Measurements from ENCODE around the gene ZCCHC24. TPM values are rescaled to one million over a fixed set of nuclear protein-coding genes. Genes with fewer than 3 reads are reported as not detected.

Gene ZCCHC24
- total RNA-seq, 1 donor from 2014 or later, result 1.3 TPM

DNA sequence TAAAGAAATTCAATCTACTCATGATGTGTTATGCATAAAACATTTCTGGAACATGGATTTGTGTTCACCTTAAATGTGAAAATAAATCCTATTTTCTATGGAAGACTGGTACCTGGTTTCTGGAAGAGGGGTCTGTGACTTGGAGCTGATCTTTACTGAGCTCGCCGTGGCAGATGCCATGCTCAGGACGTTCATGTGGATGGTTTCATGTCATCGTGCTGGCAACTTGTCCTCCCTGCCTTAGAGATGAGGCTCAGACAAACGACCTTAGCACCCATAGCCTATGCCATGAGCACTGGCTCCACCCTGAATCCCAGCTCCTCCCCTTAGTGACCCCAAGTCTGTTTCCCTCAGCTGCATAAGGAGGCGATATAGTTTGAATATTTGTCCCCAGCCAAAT, 90.8 kb downstream of the ZCCHC24 start:
- intact Hi-C loops (cut with micrococcal nuclease), result no loop called here
- H3K27ac Mint-ChIP-seq, result peak overlapping the region; percentile 41
- no peak overlapping the region for H3K4me3 Mint-ChIP-seq
- ChIA-PET CTCF (interaction anchor here (1.1 kb wide), 1 partner anchor 20 kb away, joined by 4 read pairs; no protein-coding TSS in a partner anchor), POLR2A (interaction anchor here (0.7 kb wide), 1 partner anchor 173 kb away, joined by 3 read pairs; no protein-coding TSS in a partner anchor)
- no peak for ATAC-seq (ENCODE audit: low read depth)
- no peaks in the 10 kb centered on the region for H3K9me3 Mint-ChIP-seq
- DNase-seq, result no peak
- TF ChIP-seq, protein P1, sequence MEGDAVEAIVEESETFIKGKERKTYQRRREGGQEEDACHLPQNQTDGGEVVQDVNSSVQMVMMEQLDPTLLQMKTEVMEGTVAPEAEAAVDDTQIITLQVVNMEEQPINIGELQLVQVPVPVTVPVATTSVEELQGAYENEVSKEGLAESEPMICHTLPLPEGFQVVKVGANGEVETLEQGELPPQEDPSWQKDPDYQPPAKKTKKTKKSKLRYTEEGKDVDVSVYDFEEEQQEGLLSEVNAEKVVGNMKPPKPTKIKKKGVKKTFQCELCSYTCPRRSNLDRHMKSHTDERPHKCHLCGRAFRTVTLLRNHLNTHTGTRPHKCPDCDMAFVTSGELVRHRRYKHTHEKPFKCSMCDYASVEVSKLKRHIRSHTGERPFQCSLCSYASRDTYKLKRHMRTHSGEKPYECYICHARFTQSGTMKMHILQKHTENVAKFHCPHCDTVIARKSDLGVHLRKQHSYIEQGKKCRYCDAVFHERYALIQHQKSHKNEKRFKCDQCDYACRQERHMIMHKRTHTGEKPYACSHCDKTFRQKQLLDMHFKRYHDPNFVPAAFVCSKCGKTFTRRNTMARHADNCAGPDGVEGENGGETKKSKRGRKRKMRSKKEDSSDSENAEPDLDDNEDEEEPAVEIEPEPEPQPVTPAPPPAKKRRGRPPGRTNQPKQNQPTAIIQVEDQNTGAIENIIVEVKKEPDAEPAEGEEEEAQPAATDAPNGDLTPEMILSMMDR (IDR thresholded peaks at IDR 0.05), result no peak
- H3K4me1 Mint-ChIP-seq, result peaks cover 52% of the 10 kb centered on the region
- H3K36me3 Mint-ChIP-seq (ENCODE audit: low read depth), result peaks cover 75% of the 10 kb centered on the region
- H3K27me3 Mint-ChIP-seq, result no peaks in the 10 kb centered on the region

DNA sequence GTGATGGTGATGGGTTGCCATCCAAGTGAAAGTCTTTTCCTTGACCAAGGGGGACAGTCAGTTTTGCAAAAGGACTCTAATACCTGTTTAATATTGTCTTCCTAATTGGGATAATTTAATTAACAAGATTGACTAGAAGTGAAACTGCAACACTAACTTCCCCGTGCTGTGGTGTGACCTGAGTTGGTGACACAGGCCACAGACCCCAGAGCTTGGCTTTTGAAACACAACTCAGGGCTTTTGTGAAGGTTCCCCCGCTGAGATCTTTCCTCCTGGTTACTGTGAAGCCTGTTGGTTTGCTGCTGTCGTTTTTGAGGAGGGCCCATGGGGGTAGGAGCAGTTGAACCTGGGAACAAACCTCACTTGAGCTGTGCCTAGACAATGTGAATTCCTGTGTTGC, 91.3 kb downstream of the ZCCHC24 start:
- DNase-seq, result no peak
- peaks cover 80% of the 10 kb centered on the region for H3K36me3 Mint-ChIP-seq (ENCODE audit: low read depth)
- POLR2A ChIA-PET, result interaction anchor here (0.7 kb wide), 1 partner anchor 173 kb away, joined by 3 read pairs; no protein-coding TSS in a partner anchor
- peaks cover 53% of the 10 kb centered on the region for H3K4me1 Mint-ChIP-seq
- peak overlapping the region; percentile 15 for H3K4me3 Mint-ChIP-seq
- CTCF ChIA-PET, result interaction anchor here (1.1 kb wide), 1 partner anchor 20 kb away, joined by 4 read pairs; no protein-coding TSS in a partner anchor
- intact Hi-C loops (cut with micrococcal nuclease), result no loop called here
- TF ChIP-seq, protein P1 (IDR thresholded peaks at IDR 0.05), result no peak
- peak overlapping the region; percentile 41 for H3K27ac Mint-ChIP-seq
- H3K27me3 Mint-ChIP-seq, result no peaks in the 10 kb centered on the region
- H3K9me3 Mint-ChIP-seq, result no peaks in the 10 kb centered on the region
- peak; percentile 60 for ATAC-seq (ENCODE audit: low read depth)

DNA sequence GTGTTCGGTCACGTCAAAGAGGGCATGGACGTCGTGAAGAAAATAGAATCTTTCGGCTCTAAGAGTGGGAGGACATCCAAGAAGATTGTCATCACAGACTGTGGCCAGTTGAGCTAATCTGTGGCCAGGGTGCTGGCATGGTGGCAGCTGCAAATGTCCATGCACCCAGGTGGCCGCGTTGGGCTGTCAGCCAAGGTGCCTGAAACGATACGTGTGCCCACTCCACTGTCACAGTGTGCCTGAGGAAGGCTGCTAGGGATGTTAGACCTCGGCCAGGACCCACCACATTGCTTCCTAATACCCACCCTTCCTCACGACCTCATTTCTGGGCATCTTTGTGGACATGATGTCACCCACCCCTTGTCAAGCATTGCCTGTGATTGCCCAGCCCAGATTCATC, 91.7 kb downstream of the ZCCHC24 start:
- CTCF ChIA-PET, result no interaction called here
- intact Hi-C loops (cut with micrococcal nuclease), result no loop called here
- Mint-ChIP-seq H3K4me1 (peaks cover 53% of the 10 kb centered on the region), H3K9me3 (no peaks in the 10 kb centered on the region), H3K27ac (peak overlapping the region; percentile 41), H3K36me3 (ENCODE audit: low read depth) (peaks cover 84% of the 10 kb centered on the region), H3K4me3 (peak overlapping the region; percentile 15), H3K27me3 (no peaks in the 10 kb centered on the region)
- POLR2A ChIA-PET, result no interaction called here
- DNase-seq, result no peak
- TF ChIP-seq, protein P1 (IDR thresholded peaks at IDR 0.05), result no peak
- ATAC-seq (ENCODE audit: low read depth), result no peak

DNA sequence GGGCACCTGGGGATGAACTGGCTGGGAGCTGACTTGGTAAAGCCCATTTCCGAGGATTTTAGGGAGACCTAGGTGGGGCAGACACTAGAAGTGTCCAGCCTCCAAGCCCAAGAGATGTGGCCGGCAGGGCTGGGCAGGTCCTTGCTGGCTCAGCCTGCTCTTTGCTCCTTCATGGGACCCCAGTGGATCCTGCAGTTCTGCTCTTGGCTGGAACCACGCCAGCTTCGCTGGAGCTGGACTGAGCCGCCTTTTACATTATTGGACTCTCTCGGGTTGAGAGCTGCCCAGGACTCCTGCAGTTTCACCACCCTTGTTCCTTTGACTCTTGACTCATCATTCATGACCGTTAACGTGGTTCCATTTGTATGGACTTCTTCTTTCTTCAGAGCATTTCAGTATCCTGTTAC, 92.4 kb downstream of the ZCCHC24 start:
- peaks cover 54% of the 10 kb centered on the region for H3K4me1 Mint-ChIP-seq
- no peaks in the 10 kb centered on the region for H3K9me3 Mint-ChIP-seq
- intact Hi-C loops (cut with micrococcal nuclease), result no loop called here
- ATAC-seq (ENCODE audit: low read depth) (no peak), DNase-seq (no peak)
- no peaks in the 10 kb centered on the region for H3K27me3 Mint-ChIP-seq
- TF ChIP-seq, protein P1 (IDR thresholded peaks at IDR 0.05), result no peak
- ChIA-PET POLR2A (interaction anchor here (0.6 kb wide), 1 partner anchor 151 kb away, joined by 6 read pairs; no protein-coding TSS in a partner anchor), CTCF (no interaction called here)
- no peak overlapping the region for H3K27ac Mint-ChIP-seq
- H3K4me3 Mint-ChIP-seq, result no peak overlapping the region
- peaks cover 86% of the 10 kb centered on the region for H3K36me3 Mint-ChIP-seq (ENCODE audit: low read depth)

DNA sequence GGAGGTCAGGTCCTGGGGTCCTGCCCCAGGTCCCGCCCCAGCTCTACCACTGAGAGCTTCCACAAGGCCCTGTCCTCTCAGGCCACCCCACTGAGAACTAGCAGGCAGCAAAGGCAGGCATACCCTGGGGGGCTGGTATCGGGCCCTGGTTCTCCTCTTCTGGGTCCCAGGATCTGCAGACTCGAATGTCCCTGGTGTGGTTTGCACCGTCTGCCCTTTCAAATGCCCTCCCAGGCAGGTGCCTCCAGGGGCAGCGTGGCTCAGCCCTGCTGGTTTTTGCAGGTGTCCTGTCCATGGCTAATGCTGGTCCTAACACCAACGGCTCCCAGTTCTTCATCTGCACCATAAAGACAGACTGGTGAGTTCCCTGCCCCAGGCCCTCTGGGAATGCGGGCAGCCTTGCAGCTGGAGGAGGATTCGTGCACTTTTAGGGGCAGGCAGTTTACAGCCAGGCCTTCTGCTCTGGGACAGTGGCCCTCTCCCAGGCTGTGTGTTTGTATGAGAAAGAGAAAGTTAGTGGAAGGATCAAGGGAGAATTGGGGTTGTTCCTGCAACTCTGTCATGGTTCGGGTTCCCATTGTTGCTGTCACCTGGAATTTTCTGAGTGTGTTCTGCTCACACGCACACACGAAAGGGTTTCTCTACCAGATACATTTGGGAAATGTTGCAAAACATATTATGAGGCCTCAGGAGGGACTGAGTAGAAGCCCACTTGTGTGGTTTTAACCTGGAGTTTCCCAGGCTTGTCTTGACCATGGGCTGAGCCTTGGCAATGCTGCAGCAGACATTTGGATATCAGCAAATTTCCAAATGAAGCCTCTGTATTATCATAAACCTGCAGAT, 93.2 kb downstream of the ZCCHC24 start:
- ATAC-seq (ENCODE audit: low read depth) (no peak), DNase-seq (no peak)
- Mint-ChIP-seq H3K9me3 (no peaks in the 10 kb centered on the region), H3K4me1 (peaks cover 55% of the 10 kb centered on the region), H3K4me3 (no peak overlapping the region), H3K27ac (peak overlapping the region; percentile 41), H3K36me3 (ENCODE audit: low read depth) (peaks cover 83% of the 10 kb centered on the region), H3K27me3 (no peaks in the 10 kb centered on the region)
- intact Hi-C loops (cut with micrococcal nuclease), result no loop called here
- ChIA-PET POLR2A (interaction anchor here (0.6 kb wide), 1 partner anchor 150 kb away, joined by 6 read pairs; no protein-coding TSS in a partner anchor), CTCF (no interaction called here)
- TF ChIP-seq, protein P1 (IDR thresholded peaks at IDR 0.05), result no peak
